ENCODE data around the gene LRP1. TPM values are rescaled to one million over a fixed set of nuclear protein-coding genes. Genes with fewer than 3 reads are reported as not detected.

Gene LRP1
- total RNA-seq, 1 donor from 2014 or later, result 708 TPM

DNA sequence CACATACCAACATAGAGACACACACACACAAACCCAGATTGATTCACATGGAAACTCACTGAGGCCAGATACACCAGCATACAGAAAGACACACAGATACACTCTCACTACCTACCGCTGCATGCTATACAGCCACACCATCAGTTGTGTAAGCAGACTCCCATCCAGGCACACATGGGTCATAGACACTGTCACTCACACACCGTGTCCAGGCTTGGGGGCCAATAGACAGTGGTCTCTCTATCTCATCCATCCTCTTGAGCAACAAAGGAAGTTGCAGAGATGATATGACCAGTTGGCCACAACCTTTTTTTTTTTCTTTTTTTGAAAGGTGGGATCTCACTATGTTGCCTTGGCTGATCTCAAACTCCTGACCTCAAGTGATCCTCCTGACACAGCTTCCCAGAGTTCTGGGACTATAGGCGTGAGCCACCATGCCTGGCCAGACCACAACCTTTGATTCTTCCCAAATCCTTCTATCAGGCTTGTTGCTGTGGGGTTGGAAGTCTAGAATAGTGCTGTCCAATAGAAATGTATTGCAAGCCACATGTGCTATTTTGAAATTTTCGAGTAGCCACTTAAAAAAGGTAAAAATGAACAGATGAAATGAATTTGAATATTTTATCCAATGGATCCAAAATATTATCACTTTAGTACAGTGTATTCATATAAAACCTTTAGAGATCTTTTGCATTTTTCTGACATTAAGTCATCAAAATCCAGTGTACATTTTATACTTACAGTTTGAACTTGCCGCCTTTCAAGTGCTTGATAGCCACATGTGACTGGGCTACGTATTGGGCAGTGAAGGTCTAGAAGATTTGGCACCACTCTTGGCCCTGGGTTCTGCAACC, 11.7 kb downstream of the LRP1 start:
- TF ChIP-seq CTCF (IDR thresholded peaks at IDR 0.05), result no peak
- intact Hi-C loops (cut with DNase I), result no loop called here
- H3K36me3 ChIP-seq, result peaks cover 54 to 68% of the 10 kb centered on the region in 2 donors
- peak in 1 of 2 donors; percentile 63 for DNase-seq (ENCODE audit: low spot score in 2 of 2)
- H3K27ac ChIP-seq, result peak overlapping the region in 1 of 2 donors; percentile 65
- no peaks in the 10 kb centered on the region for H3K27me3 ChIP-seq
- H3K4me3 ChIP-seq, result no peak overlapping the region
- peaks cover 15 to 31% of the 10 kb centered on the region in 2 donors for H3K4me1 ChIP-seq
- no peaks in the 10 kb centered on the region for H3K9me3 ChIP-seq

DNA sequence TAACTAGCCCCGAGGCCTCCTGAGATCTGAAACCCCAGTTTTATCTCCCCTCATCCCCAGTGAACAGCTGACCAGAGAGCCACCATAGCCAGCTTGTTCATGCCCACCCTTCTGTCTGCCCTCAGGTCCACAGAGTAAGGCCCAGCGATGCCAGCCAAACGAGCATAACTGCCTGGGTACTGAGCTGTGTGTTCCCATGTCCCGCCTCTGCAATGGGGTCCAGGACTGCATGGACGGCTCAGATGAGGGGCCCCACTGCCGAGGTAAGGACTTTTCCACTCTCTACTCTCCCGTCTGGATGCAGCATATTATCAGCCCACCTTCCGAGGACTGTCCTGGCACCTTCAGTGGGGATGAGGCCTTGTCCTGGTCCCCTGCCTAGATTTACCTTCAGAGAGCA, 13.0 kb downstream of the LRP1 start:
- H3K36me3 ChIP-seq, result peaks cover 65 to 80% of the 10 kb centered on the region in 2 donors
- intact Hi-C loops (cut with DNase I), result no loop called here
- peak overlapping the region; percentile 64 to 65 for H3K27ac ChIP-seq
- peaks cover 16 to 29% of the 10 kb centered on the region in 2 donors for H3K4me1 ChIP-seq
- no peak for TF ChIP-seq CTCF (IDR thresholded peaks at IDR 0.05)
- no peak overlapping the region for H3K4me3 ChIP-seq
- DNase-seq (ENCODE audit: low spot score in 2 of 2), result no peak
- H3K27me3 ChIP-seq, result no peaks in the 10 kb centered on the region
- H3K9me3 ChIP-seq, result no peaks in the 10 kb centered on the region

DNA sequence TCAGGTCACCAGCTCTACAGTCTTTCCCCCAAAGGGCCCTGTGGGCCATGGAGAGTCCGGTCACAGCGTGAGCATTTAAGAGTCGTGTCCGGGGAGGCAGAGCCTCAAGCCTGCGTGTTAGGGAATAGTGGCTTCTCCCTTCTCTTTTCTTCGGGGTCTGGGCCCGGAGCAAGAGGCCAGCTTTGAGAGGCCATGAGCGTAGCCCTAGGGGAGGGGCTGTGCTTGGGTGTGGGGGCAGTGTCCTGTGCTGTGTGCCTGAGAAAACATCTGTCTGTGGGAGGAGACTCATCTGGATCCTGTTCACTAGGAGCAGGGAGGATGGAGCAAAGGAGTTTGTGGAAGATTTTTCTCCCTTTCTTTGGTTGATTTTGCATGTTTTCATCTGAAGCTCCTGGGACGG, 13.8 kb downstream of the LRP1 start:
- no peaks in the 10 kb centered on the region for H3K27me3 ChIP-seq
- peaks cover 67 to 85% of the 10 kb centered on the region in 2 donors for H3K36me3 ChIP-seq
- H3K4me3 ChIP-seq, result no peak overlapping the region
- H3K4me1 ChIP-seq, result peaks cover 20 to 32% of the 10 kb centered on the region in 2 donors
- H3K9me3 ChIP-seq, result no peaks in the 10 kb centered on the region
- intact Hi-C loops (cut with DNase I), result no loop called here
- TF ChIP-seq CTCF (IDR thresholded peaks at IDR 0.05), result no peak
- H3K27ac ChIP-seq, result peak overlapping the region; percentile 64 to 65
- no peak for DNase-seq (ENCODE audit: low spot score in 2 of 2)

DNA sequence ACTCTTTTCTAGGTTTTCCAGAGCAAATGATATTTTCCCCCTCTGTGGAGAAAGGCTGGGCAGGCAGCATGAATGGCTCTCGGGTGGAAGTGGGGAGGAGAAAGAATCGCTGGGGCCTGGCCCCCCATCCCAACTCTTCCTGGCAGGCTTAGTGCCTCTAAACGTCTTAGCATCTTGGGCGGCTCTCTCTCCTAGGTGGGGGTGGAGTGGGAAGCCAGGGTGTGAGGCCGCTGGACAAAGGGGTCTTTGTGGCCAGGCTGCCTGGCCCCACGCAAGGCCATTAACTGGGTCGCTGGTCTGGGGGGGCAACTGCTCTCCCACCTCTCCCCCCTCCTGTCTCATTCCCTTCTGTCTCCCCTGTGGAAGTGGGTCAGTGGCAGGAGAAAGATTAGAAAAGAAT, 14.4 kb downstream of the LRP1 start:
- no peak overlapping the region for H3K4me3 ChIP-seq
- H3K27me3 ChIP-seq, result no peaks in the 10 kb centered on the region
- DNase-seq (ENCODE audit: low spot score in 2 of 2), result no peak
- intact Hi-C loops (cut with DNase I), result no loop called here
- TF ChIP-seq CTCF (IDR thresholded peaks at IDR 0.05), result no peak
- peak overlapping the region; percentile 64 to 65 for H3K27ac ChIP-seq
- H3K36me3 ChIP-seq, result peaks cover 67 to 85% of the 10 kb centered on the region in 2 donors
- H3K4me1 ChIP-seq, result peaks cover 26 to 35% of the 10 kb centered on the region in 2 donors
- no peaks in the 10 kb centered on the region for H3K9me3 ChIP-seq

DNA sequence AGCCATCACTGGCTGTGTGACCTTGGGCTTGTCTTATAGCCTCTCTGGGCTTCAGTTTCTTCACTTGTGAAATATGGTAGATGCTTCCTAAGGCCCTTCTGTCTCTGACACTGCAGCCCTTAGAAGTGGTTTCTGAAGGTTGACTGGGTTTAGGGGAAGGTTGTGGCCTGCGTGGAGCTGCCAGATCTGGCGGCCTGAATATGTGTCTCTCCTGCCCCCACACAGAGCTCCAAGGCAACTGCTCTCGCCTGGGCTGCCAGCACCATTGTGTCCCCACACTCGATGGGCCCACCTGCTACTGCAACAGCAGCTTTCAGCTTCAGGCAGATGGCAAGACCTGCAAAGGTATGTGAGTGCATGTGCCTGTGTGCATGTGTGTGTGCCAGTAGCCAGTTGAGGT, 15.2 kb downstream of the LRP1 start:
- H3K4me1 ChIP-seq, result peaks cover 34 to 36% of the 10 kb centered on the region in 2 donors
- peaks cover 67 to 81% of the 10 kb centered on the region in 2 donors for H3K36me3 ChIP-seq
- H3K27me3 ChIP-seq, result no peaks in the 10 kb centered on the region

More for the DNA sequence above, 15.2 kb downstream of the LRP1 start:
- intact Hi-C loops (cut with DNase I), result no loop called here
- no peak for DNase-seq (ENCODE audit: low spot score in 2 of 2)
- no peaks in the 10 kb centered on the region for H3K9me3 ChIP-seq
- TF ChIP-seq CTCF (IDR thresholded peaks at IDR 0.05), result no peak
- H3K4me3 ChIP-seq, result no peak overlapping the region
- H3K27ac ChIP-seq, result peak overlapping the region; percentile 64 to 65
